A673 (cell line): ENCODE measurements around the gene RAB3IL1. TPM values are rescaled to one million over a fixed set of nuclear protein-coding genes. Genes with fewer than 3 reads are reported as not detected.

Experiments
- BruUV-seq: library from RNA; stranded (reverse); fragments of 400-500 nt; replicated peaks from 2 replicates; lab custom pipeline; 2021; lab: Mats Ljungman, UMichigan
- CTCF ChIA-PET: fragments of 300-600 bp; sonication (Branson Sonifier 250); formaldehyde crosslinking; loops from one replicate; lab custom pipeline; 2022; ENCODE audit warnings: antibody characterized with exemption; lab: Charles Lee
- POLR2A ChIA-PET: fragments of 300-600 bp; sonication (Branson Sonifier 250); formaldehyde crosslinking; loops from one replicate; lab custom pipeline; 2022; ENCODE audit warnings: antibody characterized with exemption; ENCODE audit not compliant: low non-redundant PET; lab: Charles Lee
- DNase-seq: peaks from one replicate; pipeline ENCODE4 v3.0.0-alpha.2; 2015; ENCODE audit warnings: low spot score
- H3K27ac ChIP-seq: fragments of 200-600 bp; sonication (generic); 2 replicates; pipeline ENCODE4 v1.5.1; 2016; ENCODE audit warnings: mixed run types, low read depth, mild to moderate bottlenecking, mixed read lengths, antibody characterized with exemption, low read length; ENCODE audit not compliant: poor library complexity, severe bottlenecking
- H3K27me3 ChIP-seq: fragments of 200-600 bp; sonication (generic); replicated peaks from 2 replicates; pipeline ENCODE4 v1.6.1; 2017; ENCODE audit warnings: mixed run types, low read depth, mild to moderate bottlenecking, mixed read lengths, antibody characterized with exemption, low read length; ENCODE audit not compliant: insufficient read depth, poor library complexity
- H3K36me3 ChIP-seq: fragments of 200-600 bp; sonication (generic); 2 replicates; pipeline ENCODE4 v1.6.1; 2016; ENCODE audit warnings: mixed run types, mild to moderate bottlenecking, mixed read lengths, antibody characterized with exemption, low read length; ENCODE audit not compliant: insufficient read depth, poor library complexity, severe bottlenecking
- H3K4me1 ChIP-seq: fragments of 200-600 bp; sonication (generic); 2 replicates; pipeline ENCODE4 v1.6.1; 2017; ENCODE audit warnings: mixed run types, mild to moderate bottlenecking, mixed read lengths, antibody characterized with exemption, low read length; ENCODE audit not compliant: insufficient read depth, poor library complexity, severe bottlenecking
- H3K4me3 ChIP-seq: fragments of 200-600 bp; sonication (generic); 2 replicates; pipeline ENCODE4 v1.5.1; 2016; ENCODE audit warnings: low read depth, mixed run types, mild to moderate bottlenecking, mixed read lengths, low read length; ENCODE audit not compliant: poor library complexity, severe bottlenecking
- H3K9me3 ChIP-seq: fragments of 200-600 bp; sonication (generic); 2 replicates; pipeline ENCODE4 v1.6.1; 2016; ENCODE audit warnings: mixed run types, low read depth, mild to moderate bottlenecking, mixed read lengths, antibody characterized with exemption, low read length; ENCODE audit not compliant: poor library complexity, severe bottlenecking
- EZH2 ChIP-seq: fragments of 200-600 bp; sonication (generic); IDR thresholded peaks from 2 replicates; pipeline ENCODE4 v1.6.1; 2017; ENCODE audit warnings: borderline replicate concordance, low read depth, mild to moderate bottlenecking, mixed read lengths, antibody characterized with exemption, low read length; ENCODE audit not compliant: poor library complexity, severe bottlenecking
- intact Hi-C: fragments of 100-400 bp; cut with micrococcal nuclease; formaldehyde crosslinking; loops from one replicate; pipeline ENCODE4 v1.10.0; 2022; ENCODE audit not compliant: unreplicated experiment
- total RNA-seq: library from RNA; stranded (reverse); gene quantifications from 2 replicates; pipeline ENCODE4 v1.2.3, GENCODE V29; 2021
- TF ChIP-seq, protein P1 (sequence below): fragments of 300-800, 200-600 bp; sonication (generic); conservative IDR thresholded peaks from 2 replicates; pipeline ENCODE4 v1.5.1; 2017; ENCODE audit warnings: low read depth, mild to moderate bottlenecking, antibody characterized with exemption, low read length, moderate library complexity, mixed read lengths

Gene RAB3IL1
- total RNA-seq, 1 experiment from 2014 or later: 21.9 TPM

DNA sequence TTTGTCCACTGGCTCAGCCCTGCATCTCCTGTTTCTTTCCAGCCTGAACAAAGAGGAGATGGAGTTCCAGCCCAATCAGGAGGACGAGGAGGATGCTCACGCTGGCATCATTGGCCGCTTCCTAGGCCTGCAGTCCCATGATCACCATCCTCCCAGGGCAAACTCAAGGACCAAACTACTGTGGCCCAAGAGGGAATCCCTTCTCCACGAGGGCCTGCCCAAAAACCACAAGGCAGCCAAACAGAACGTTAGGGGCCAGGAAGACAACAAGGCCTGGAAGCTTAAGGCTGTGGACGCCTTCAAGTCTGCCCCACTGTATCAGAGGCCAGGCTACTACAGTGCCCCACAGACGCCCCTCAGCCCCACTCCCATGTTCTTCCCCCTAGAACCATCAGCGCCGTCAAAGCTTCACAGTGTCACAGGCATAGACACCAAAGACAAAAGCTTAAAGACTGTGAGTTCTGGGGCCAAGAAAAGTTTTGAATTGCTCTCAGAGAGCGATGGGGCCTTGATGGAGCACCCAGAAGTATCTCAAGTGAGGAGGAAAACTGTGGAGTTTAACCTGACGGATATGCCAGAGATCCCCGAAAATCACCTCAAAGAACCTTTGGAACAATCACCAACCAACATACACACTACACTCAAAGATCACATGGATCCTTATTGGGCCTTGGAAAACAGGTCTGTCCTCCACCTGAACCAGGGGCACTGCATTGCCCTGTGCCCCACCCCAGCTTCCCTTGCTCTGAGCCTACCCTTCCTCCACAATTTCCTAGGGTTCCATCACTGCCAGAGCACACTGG, 45.0 kb upstream of the RAB3IL1 start:
- Histone ChIP-seq H3K36me3 (peaks cover 38% of the 10 kb centered on the region), H3K27me3 (no peaks in the 10 kb centered on the region), H3K4me3 (no peak overlapping the region), H3K4me1 (peaks cover 16% of the 10 kb centered on the region), H3K9me3 (no peaks in the 10 kb centered on the region), H3K27ac (no peak overlapping the region)
- CTCF ChIA-PET: no interaction called here
- POLR2A ChIA-PET: no interaction called here
- TF ChIP-seq, protein P1, sequence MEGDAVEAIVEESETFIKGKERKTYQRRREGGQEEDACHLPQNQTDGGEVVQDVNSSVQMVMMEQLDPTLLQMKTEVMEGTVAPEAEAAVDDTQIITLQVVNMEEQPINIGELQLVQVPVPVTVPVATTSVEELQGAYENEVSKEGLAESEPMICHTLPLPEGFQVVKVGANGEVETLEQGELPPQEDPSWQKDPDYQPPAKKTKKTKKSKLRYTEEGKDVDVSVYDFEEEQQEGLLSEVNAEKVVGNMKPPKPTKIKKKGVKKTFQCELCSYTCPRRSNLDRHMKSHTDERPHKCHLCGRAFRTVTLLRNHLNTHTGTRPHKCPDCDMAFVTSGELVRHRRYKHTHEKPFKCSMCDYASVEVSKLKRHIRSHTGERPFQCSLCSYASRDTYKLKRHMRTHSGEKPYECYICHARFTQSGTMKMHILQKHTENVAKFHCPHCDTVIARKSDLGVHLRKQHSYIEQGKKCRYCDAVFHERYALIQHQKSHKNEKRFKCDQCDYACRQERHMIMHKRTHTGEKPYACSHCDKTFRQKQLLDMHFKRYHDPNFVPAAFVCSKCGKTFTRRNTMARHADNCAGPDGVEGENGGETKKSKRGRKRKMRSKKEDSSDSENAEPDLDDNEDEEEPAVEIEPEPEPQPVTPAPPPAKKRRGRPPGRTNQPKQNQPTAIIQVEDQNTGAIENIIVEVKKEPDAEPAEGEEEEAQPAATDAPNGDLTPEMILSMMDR: no peak
- no peak for TF ChIP-seq EZH2
- no peak for DNase-seq
- BruUV-seq: no TSS peak
- intact Hi-C loops: no loop called here

DNA sequence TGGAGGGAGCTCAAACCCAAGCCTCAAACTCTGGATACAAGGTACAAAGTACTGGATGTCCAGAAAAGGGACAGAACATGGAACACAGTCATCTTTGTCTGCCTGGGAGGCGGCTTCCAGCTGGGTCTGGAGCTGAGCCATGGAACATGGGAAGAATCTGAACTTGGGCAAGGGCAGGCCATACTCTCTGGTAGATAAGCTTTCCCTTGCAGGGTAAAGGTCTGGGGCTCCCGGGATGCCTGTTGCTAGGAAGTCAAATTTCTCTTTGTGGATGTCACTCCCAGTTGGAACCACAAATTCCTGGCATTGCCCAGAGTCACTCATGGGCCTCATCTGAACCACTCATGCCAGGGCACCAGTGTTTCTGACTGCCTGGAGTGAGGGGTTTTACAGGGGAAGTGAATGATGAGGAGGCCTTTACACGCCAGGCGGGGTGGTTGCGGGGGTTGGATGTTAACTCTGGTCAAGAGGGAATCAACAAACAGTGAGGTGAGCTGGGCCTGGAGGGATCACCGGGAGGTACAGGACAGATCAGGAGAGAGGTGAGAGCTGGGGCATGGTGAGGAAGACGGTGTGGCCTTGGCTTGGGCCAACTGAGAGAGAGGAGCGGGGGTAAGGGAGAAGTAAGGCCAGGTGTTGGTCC, 44.3 kb upstream of the RAB3IL1 start:
- no peak for DNase-seq
- intact Hi-C loops: no loop called here
- no peak for TF ChIP-seq EZH2
- TF ChIP-seq, protein P1: no peak
- H3K27ac ChIP-seq: no peak overlapping the region
- H3K27me3 ChIP-seq: no peaks in the 10 kb centered on the region
- ChIA-PET CTCF (no interaction called here), POLR2A (no interaction called here)
- peaks cover 16% of the 10 kb centered on the region for H3K4me1 ChIP-seq
- H3K36me3 ChIP-seq: peaks cover 38% of the 10 kb centered on the region
- BruUV-seq: no TSS peak
- no peak overlapping the region for H3K4me3 ChIP-seq
- no peaks in the 10 kb centered on the region for H3K9me3 ChIP-seq

DNA sequence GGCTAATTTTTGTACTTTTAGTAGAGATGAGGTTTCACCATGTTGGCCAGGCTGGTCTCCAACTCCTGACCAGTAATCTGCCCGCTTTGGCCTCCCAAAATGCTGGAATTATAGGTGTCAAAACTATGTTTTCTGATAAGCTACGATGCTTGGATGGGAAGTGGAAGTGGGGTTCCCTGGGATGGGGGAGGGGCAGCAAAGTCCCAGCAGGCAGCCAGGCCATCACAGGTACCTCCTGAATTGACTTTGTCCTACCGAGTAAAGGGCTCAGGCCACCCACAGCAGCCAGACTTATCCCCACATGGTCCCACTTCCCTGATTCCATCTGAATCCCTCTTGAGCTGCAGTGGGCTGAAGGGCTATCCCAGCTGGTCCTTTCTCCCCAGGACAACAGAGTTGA, 43.2 kb upstream of the RAB3IL1 start:
- H3K36me3 ChIP-seq: peaks cover 27% of the 10 kb centered on the region
- H3K4me1 ChIP-seq: peaks cover 16% of the 10 kb centered on the region
- no peak for TF ChIP-seq EZH2
- TF ChIP-seq, protein P1: no peak
- H3K4me3 ChIP-seq: no peak overlapping the region
- ChIA-PET CTCF (interaction anchor here (1.2 kb wide), 1 partner anchor 62 kb away, joined by 5 read pairs; no protein-coding TSS in a partner anchor), POLR2A (interaction anchor here (1.6 kb wide), 1 partner anchor 11 kb away, joined by 5 read pairs; no protein-coding TSS in a partner anchor)
- intact Hi-C loops: no loop called here
- BruUV-seq: no TSS peak
- H3K27ac ChIP-seq: no peak overlapping the region
- no peaks in the 10 kb centered on the region for H3K27me3 ChIP-seq
- H3K9me3 ChIP-seq: no peaks in the 10 kb centered on the region
- DNase-seq: no peak
